ENCODE results near the gene NME3. TPM values are rescaled to one million over a fixed set of nuclear protein-coding genes. Genes with fewer than 3 reads are reported as not detected.
"Not testable (repeated sequence)": the region's sequence is repeated elsewhere in the genome, so short reads cannot be mapped to it uniquely, and the experiment has no call there.

NME3 gene
- polyA plus RNA-seq, 3 donors from 2014 or later = 49.4 to 96.9 (median 82.4) TPM

- Mint-ChIP-seq H3K27ac (no peak overlapping the region), H3K36me3 (peaks cover 4 to 8% (median 7%) of the 10 kb centered on the region in 3 donors), H3K4me1 (no peaks in the 10 kb centered on the region), H3K9me3 (no peaks in the 10 kb centered on the region), H3K4me3 (no peak overlapping the region), H3K27me3 (ENCODE audit: low read depth in 3 of 3) (peaks cover 0 to 4% (median 2%) of the 10 kb centered on the region in 3 donors)
- no peak for DNase-seq
These were observed 31.1 kb downstream of the NME3 start for GRCh38 chr16:1740234-1740633.

GRCh38 chr16:1734816-1735215 lies 36.5 kb downstream of the NME3 start:
- H3K4me3 Mint-ChIP-seq = no peak overlapping the region
- H3K27ac Mint-ChIP-seq = peak overlapping the region in 2 of 6 donors; percentile 53 to 55
- H3K36me3 Mint-ChIP-seq = peaks cover 0 to 3% (median 0%) of the 10 kb centered on the region in 3 donors
- no peaks in the 10 kb centered on the region for H3K9me3 Mint-ChIP-seq
- peaks cover 0 to 3% of the 10 kb centered on the region in 2 donors for H3K4me1 Mint-ChIP-seq
- H3K27me3 Mint-ChIP-seq (ENCODE audit: low read depth in 3 of 3) = no peaks in the 10 kb centered on the region
- DNase-seq = no peak

GRCh38 chr16:1734123-1734522 lies 37.2 kb downstream of the NME3 start:
- Mint-ChIP-seq H3K4me3 (no peak overlapping the region), H3K27ac (no peak overlapping the region), H3K4me1 (peaks cover 0 to 3% of the 10 kb centered on the region in 2 donors), H3K9me3 (no peaks in the 10 kb centered on the region), H3K36me3 (peaks cover 0 to 3% (median 0%) of the 10 kb centered on the region in 3 donors), H3K27me3 (ENCODE audit: low read depth in 3 of 3) (no peaks in the 10 kb centered on the region)
- no peak for DNase-seq

- not testable (repeated sequence) for H3K27ac Mint-ChIP-seq; H3K27me3 Mint-ChIP-seq (ENCODE audit: low read depth in 3 of 3); H3K9me3 Mint-ChIP-seq; H3K4me1 Mint-ChIP-seq; H3K4me3 Mint-ChIP-seq; DNase-seq
- peaks cover 0 to 10% (median 3%) of the 10 kb centered on the region in 3 donors for H3K36me3 Mint-ChIP-seq
These were observed 38.8 kb downstream of the NME3 start for GRCh38 chr16:1732551-1732987.

- DNase-seq = no peak
- Mint-ChIP-seq H3K4me1 (peaks cover 2 to 4% of the 10 kb centered on the region in 2 donors), H3K36me3 (peaks cover 4 to 13% (median 8%) of the 10 kb centered on the region in 3 donors), H3K4me3 (no peak overlapping the region), H3K9me3 (no peaks in the 10 kb centered on the region), H3K27ac (peak overlapping the region in 2 of 6 donors; percentile 14 to 46), H3K27me3 (ENCODE audit: low read depth in 3 of 3) (peaks cover 0 to 2% (median 0%) of the 10 kb centered on the region in 3 donors)
These were observed 39.3 kb downstream of the NME3 start for GRCh38 chr16:1732071-1732470.

GRCh38 chr16:1731603-1732002 lies 39.7 kb downstream of the NME3 start:
- H3K27ac Mint-ChIP-seq = peak overlapping the region in 2 of 6 donors; percentile 14 to 46
- H3K9me3 Mint-ChIP-seq = no peaks in the 10 kb centered on the region
- peaks cover 7 to 18% (median 11%) of the 10 kb centered on the region in 3 donors for H3K36me3 Mint-ChIP-seq
- peaks cover 0 to 6% (median 0%) of the 10 kb centered on the region in 3 donors for H3K27me3 Mint-ChIP-seq (ENCODE audit: low read depth in 3 of 3)
- H3K4me1 Mint-ChIP-seq = peaks cover 6 to 7% of the 10 kb centered on the region in 2 donors
- no peak overlapping the region for H3K4me3 Mint-ChIP-seq
- DNase-seq = no peak

- peaks cover 0 to 6% (median 0%) of the 10 kb centered on the region in 3 donors for H3K27me3 Mint-ChIP-seq (ENCODE audit: low read depth in 3 of 3)
- H3K4me3 Mint-ChIP-seq = no peak overlapping the region
- peaks cover 7 to 18% (median 11%) of the 10 kb centered on the region in 3 donors for H3K36me3 Mint-ChIP-seq
- no peak for DNase-seq
- H3K9me3 Mint-ChIP-seq = no peaks in the 10 kb centered on the region
- no peak overlapping the region for H3K27ac Mint-ChIP-seq
- peaks cover 6 to 7% of the 10 kb centered on the region in 2 donors for H3K4me1 Mint-ChIP-seq
These were observed 40.3 kb downstream of the NME3 start for GRCh38 chr16:1731073-1731472.

- no peak overlapping the region for H3K27ac Mint-ChIP-seq
- H3K4me1 Mint-ChIP-seq = peaks cover 3 to 7% of the 10 kb centered on the region in 2 donors
- no peak for DNase-seq
- H3K9me3 Mint-ChIP-seq = no peaks in the 10 kb centered on the region
- H3K27me3 Mint-ChIP-seq (ENCODE audit: low read depth in 3 of 3) = peaks cover 0 to 6% (median 0%) of the 10 kb centered on the region in 3 donors
- peaks cover 7 to 15% (median 11%) of the 10 kb centered on the region in 3 donors for H3K36me3 Mint-ChIP-seq
- H3K4me3 Mint-ChIP-seq = no peak overlapping the region
These were observed 41.9 kb downstream of the NME3 start for GRCh38 chr16:1729445-1729844.

GRCh38 chr16:1729026-1729425 lies 42.3 kb downstream of the NME3 start:
- H3K27ac Mint-ChIP-seq = no peak overlapping the region
- H3K36me3 Mint-ChIP-seq = peaks cover 7 to 15% (median 11%) of the 10 kb centered on the region in 3 donors
- no peak for DNase-seq
- H3K4me1 Mint-ChIP-seq = peaks cover 3 to 7% of the 10 kb centered on the region in 2 donors
- no peaks in the 10 kb centered on the region for H3K9me3 Mint-ChIP-seq
- no peak overlapping the region for H3K4me3 Mint-ChIP-seq
- H3K27me3 Mint-ChIP-seq (ENCODE audit: low read depth in 3 of 3) = peaks cover 0 to 6% (median 0%) of the 10 kb centered on the region in 3 donors

GRCh38 chr16:1727651-1728624 lies 43.4 kb downstream of the NME3 start:
- H3K4me1 Mint-ChIP-seq = peaks cover 13 to 17% of the 10 kb centered on the region in 2 donors
- peaks cover 0 to 6% (median 2%) of the 10 kb centered on the region in 3 donors for H3K27me3 Mint-ChIP-seq (ENCODE audit: low read depth in 3 of 3)
- H3K36me3 Mint-ChIP-seq = peaks cover 7 to 15% (median 11%) of the 10 kb centered on the region in 3 donors
- no peaks in the 10 kb centered on the region for H3K9me3 Mint-ChIP-seq
- H3K27ac Mint-ChIP-seq = peak overlapping the region in 1 of 6 donors; percentile 47
- no peak overlapping the region for H3K4me3 Mint-ChIP-seq
- DNase-seq = no peak

GRCh38 chr16:1726661-1727502 lies 44.5 kb downstream of the NME3 start:
- peaks cover 0 to 7% (median 2%) of the 10 kb centered on the region in 3 donors for H3K27me3 Mint-ChIP-seq (ENCODE audit: low read depth in 3 of 3)
- H3K9me3 Mint-ChIP-seq = no peaks in the 10 kb centered on the region

GRCh38 chr16:1724491-1724890 lies 46.9 kb downstream of the NME3 start:
- no peaks in the 10 kb centered on the region for H3K9me3 Mint-ChIP-seq
- H3K4me1 Mint-ChIP-seq = peaks cover 40 to 44% of the 10 kb centered on the region in 2 donors
- peaks cover 0 to 7% (median 2%) of the 10 kb centered on the region in 3 donors for H3K27me3 Mint-ChIP-seq (ENCODE audit: low read depth in 3 of 3)
- peak overlapping the region in 1 of 6 donors; percentile 58 for H3K27ac Mint-ChIP-seq
- no peak overlapping the region for H3K4me3 Mint-ChIP-seq
- DNase-seq = no peak
- peaks cover 7 to 15% (median 11%) of the 10 kb centered on the region in 3 donors for H3K36me3 Mint-ChIP-seq

More at GRCh38 chr16:1726661-1727502, 44.5 kb downstream of the NME3 start:
- Mint-ChIP-seq H3K4me3 (no peak overlapping the region), H3K27ac (peak overlapping the region in 2 of 6 donors; percentile 3 to 47), H3K4me1 (peaks cover 24 to 27% of the 10 kb centered on the region in 2 donors), H3K36me3 (peaks cover 7 to 15% (median 11%) of the 10 kb centered on the region in 3 donors)
- no peak for DNase-seq

- no peaks in the 10 kb centered on the region for H3K9me3 Mint-ChIP-seq
- H3K4me1 Mint-ChIP-seq = peaks cover 49 to 53% of the 10 kb centered on the region in 2 donors
- DNase-seq = peak; percentile 32 to 44 (median 35)
- H3K36me3 Mint-ChIP-seq = peaks cover 7 to 10% (median 8%) of the 10 kb centered on the region in 3 donors
- H3K4me3 Mint-ChIP-seq = peak overlapping the region; percentile 43 to 75 (median 64)
- H3K27ac Mint-ChIP-seq = peak overlapping the region; percentile 19 to 88 (median 76)
- H3K27me3 Mint-ChIP-seq (ENCODE audit: low read depth in 3 of 3) = peaks cover 0 to 7% (median 2%) of the 10 kb centered on the region in 3 donors
These were observed 47.7 kb downstream of the NME3 start for GRCh38 chr16:1723450-1724147.

All from immature natural killer cell (primary cell).